B cell (primary cell): Measurements from ENCODE around the gene SERTM1. TPM values are rescaled to one million over a fixed set of nuclear protein-coding genes. Genes with fewer than 3 reads are reported as not detected.

ENCODE experiments used
- ATAC-seq: fragments of 200-7000 bp; cut with Tn5 transposase; one replicate; pipeline ENCODE4 v1.10.0; 2021; ENCODE audit warnings: low read depth, mild to moderate bottlenecking, moderate number of reproducible peaks, moderate library complexity
- CTCF ChIA-PET: fragments of 350-600 bp; sonication (Branson Sonifier 250); formaldehyde crosslinking; loops from one replicate; lab custom pipeline; 2021; ENCODE audit warnings: antibody characterized with exemption, inconsistent platforms; lab: Charles Lee
- POLR2A ChIA-PET: fragments of 350-600 bp; sonication (Branson Sonifier 250); formaldehyde crosslinking; loops from one replicate; lab custom pipeline; 2021; ENCODE audit warnings: antibody characterized with exemption; lab: Charles Lee
- DNase-seq: peaks from one replicate; pipeline ENCODE4 v3.0.0; 2013
- H2AFZ ChIP-seq: 2 replicates; pipeline ENCODE4 v1.6.1; 2012; ENCODE audit warnings: mild to moderate bottlenecking, low read depth, low read length; ENCODE audit not compliant: insufficient read depth, poor library complexity, severe bottlenecking
- H3K27ac ChIP-seq, 2 donors: 1 replicate in 1 of 2; 2 replicates in 1 of 2; pipeline ENCODE4 v1.5.1; 2012 to 2013; ENCODE audit warnings: low read length in 2 of 2, mild to moderate bottlenecking in 2 of 2, moderate library complexity in 1 of 2
- H3K27me3 ChIP-seq, 4 experiments: fragments of 200-600 bp in 1 of 4; sonication (generic) in 1 of 4; replicated peaks in 1 of 4; 1 replicate in 2 of 4; 2 replicates in 2 of 4; pipeline versions ENCODE4 v1.6.1 to v1.7.0; 2013 to 2016; ENCODE audit warnings: low read length in 3 of 4, mild to moderate bottlenecking in 2 of 4, mixed read lengths in 1 of 4, moderate library complexity in 1 of 4; ENCODE audit not compliant: insufficient read depth in 4 of 4, control insufficient read depth in 3 of 4; ENCODE audit errors: control extremely low read depth in 1 of 4
- H3K36me3 ChIP-seq, 2 experiments: replicated peaks in 1 of 2; 1 replicate in 1 of 2; 2 replicates in 1 of 2; pipeline versions ENCODE4 v1.6.1 to v1.7.1; 2013; ENCODE audit warnings: low read length in 1 of 2; ENCODE audit not compliant: insufficient read depth in 2 of 2, control insufficient read depth in 1 of 2; ENCODE audit errors: control extremely low read depth in 1 of 2, extremely low read depth in 1 of 2
- H3K4me1 ChIP-seq, 2 donors: fragments of 200-600 bp in 1 of 2; sonication (generic) in 1 of 2; 1 replicate in 1 of 2; 2 replicates in 1 of 2; pipeline versions ENCODE4 v1.5.1 to v1.6.1; 2013 to 2017; ENCODE audit warnings: low read length in 2 of 2; ENCODE audit not compliant: control insufficient read depth in 2 of 2, insufficient read depth in 2 of 2
- H3K4me2 ChIP-seq: replicated peaks from 2 replicates; pipeline ENCODE3; 2012; ENCODE audit warnings: mild to moderate bottlenecking, low read depth, low read length; ENCODE audit not compliant: poor library complexity, severe bottlenecking
- H3K4me3 ChIP-seq, 5 experiments: fragments of 200-600 bp in 1 of 5; sonication (generic) in 1 of 5; 1 replicate in 3 of 5; 2 replicates in 2 of 5; pipeline versions ENCODE4 v1.5.1 to v1.7.0; 2011 to 2016; ENCODE audit warnings: low read length in 4 of 5, mild to moderate bottlenecking in 4 of 5, low read depth in 2 of 5, control low read depth in 1 of 5, moderate library complexity in 1 of 5; ENCODE audit not compliant: insufficient read depth in 1 of 5; ENCODE audit errors: control extremely low read depth in 1 of 5, extremely low read depth in 1 of 5
- H3K79me2 ChIP-seq: fragments of 200-600 bp; sonication (generic); one replicate; pipeline ENCODE4 v1.6.0; 2016; ENCODE audit warnings: low read length; ENCODE audit not compliant: control insufficient read depth, insufficient read depth
- H3K9ac ChIP-seq: fragments of 200-600 bp; sonication (generic); 2 replicates; pipeline ENCODE4 v1.6.1; 2017; ENCODE audit warnings: mild to moderate bottlenecking, low read length, moderate library complexity
- H3K9me3 ChIP-seq, 3 donors: one replicate each; pipeline versions ENCODE4 v1.6.1 to v1.7.1; 2013; ENCODE audit warnings: low read length in 2 of 3; ENCODE audit not compliant: control insufficient read depth in 2 of 3, insufficient read depth in 1 of 3; ENCODE audit errors: control extremely low read depth in 1 of 3
- H4K20me1 ChIP-seq: 2 replicates; pipeline ENCODE4 v1.6.0; 2012; ENCODE audit warnings: mild to moderate bottlenecking, low read length; ENCODE audit not compliant: insufficient read depth, control insufficient read depth, poor library complexity, severe bottlenecking
- H3K27ac Mint-ChIP-seq: one replicate; pipeline ENCODE4 v1.8.0; 2021; ENCODE audit warnings: mixed read lengths
- H3K27me3 Mint-ChIP-seq: one replicate; pipeline ENCODE4 v1.8.0; 2021; ENCODE audit warnings: mixed read lengths
- H3K4me1 Mint-ChIP-seq: one replicate; pipeline ENCODE4 v1.8.0; 2021; ENCODE audit warnings: mixed read lengths
- H3K4me3 Mint-ChIP-seq: one replicate; pipeline ENCODE4 v1.8.0; 2021; ENCODE audit warnings: mixed read lengths
- H3K9me3 Mint-ChIP-seq: one replicate; pipeline ENCODE4 v1.8.0; 2022; ENCODE audit warnings: mixed read lengths; ENCODE audit not compliant: insufficient read depth
- EZH2 ChIP-seq: IDR thresholded peaks from 2 replicates; pipeline ENCODE4 v1.6.1; 2012; ENCODE audit warnings: borderline replicate concordance, low read depth, mild to moderate bottlenecking, moderate library complexity, low read length; ENCODE audit not compliant: insufficient read depth, poor library complexity, severe bottlenecking
- WGBS: methylation state at CpG from one replicate; pipeline ENCODE4 v1.1.5; 2013; ENCODE audit warnings: missing lambda C conversion rate; ENCODE audit not compliant: insufficient coverage; 5-methylcytosine and 5-hydroxymethylcytosine counted together
- intact Hi-C: fragments of 100-400 bp; cut with micrococcal nuclease; formaldehyde crosslinking; loops from one replicate; pipeline ENCODE4 v1.10.0; 2022
- polyA minus RNA-seq: library from RNA; depleted of rRNA, polyadenylated mRNA; stranded (reverse); fragments of >200 nt; gene quantifications from 2 replicates; pipeline ENCODE4 v1.2.3, GENCODE V29; 2012
- polyA plus RNA-seq: library from polyadenylated mRNA; depleted of rRNA; stranded (reverse); fragments of >200 nt; gene quantifications from 2 replicates; pipeline ENCODE4 v1.2.3, GENCODE V29; 2012
- total RNA-seq, 2 donors: library from RNA; stranded (reverse); fragments of 120-200 nt in 1 of 2; gene quantifications; 1 replicate in 1 of 2; 2 replicates in 1 of 2; pipeline versions ENCODE4 v1.2.3 to v1.2.4, GENCODE V29; 2013 to 2022
- TF ChIP-seq, protein P1 (sequence below): fragments of 200-600 bp; IDR thresholded peaks from one replicate; pipeline ENCODE4 v1.8.0; 2022; ENCODE audit warnings: antibody characterized with exemption, mild to moderate bottlenecking

The SERTM1 gene
- total RNA-seq: not detected in 2 replicates
- not detected for total RNA-seq (2013)
- polyA plus RNA-seq: not detected in 2 replicates
- polyA minus RNA-seq: not detected in 2 replicates

DNA sequence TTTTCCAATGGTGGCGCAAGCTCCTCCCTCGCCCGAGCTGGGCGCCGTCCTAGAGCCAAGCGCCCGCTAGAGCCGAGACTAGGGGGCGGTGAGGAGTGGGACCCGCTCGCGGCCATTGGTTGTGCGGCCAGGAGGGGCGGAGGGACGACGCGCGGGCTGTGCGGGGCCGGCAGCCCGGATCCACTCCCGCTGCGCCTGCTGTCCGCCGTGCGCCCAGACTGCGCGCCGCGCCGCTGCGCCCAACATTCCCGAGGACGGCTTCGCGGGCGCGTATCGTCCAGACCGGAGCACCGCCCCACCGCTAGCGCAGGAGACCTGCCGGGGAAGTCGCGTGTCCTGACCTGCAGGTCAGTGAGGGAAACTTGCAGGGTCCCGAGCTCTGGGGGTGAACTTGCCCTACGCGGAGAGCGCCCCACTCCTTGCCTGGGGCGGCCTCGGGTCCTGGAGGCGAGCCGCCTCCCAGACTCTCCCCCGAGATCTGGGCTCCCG lies at the start of gene SERTM1:
Gene SERTM1, plus strand, starts transcription at position 183 of the 489 bp plus-strand sequence. CDS start 21,059 bp downstream, outside the sequence.
- H4K20me1 ChIP-seq: no peaks in the 10 kb centered on the region
- no peak for ATAC-seq
- no peak for DNase-seq
- 6% methylated on average over 56 of the region's 56 CpGs for WGBS
- POLR2A ChIA-PET: no interaction called here
- no peaks in the 10 kb centered on the region for H3K79me2 ChIP-seq
- H2AFZ ChIP-seq: peak within 1 kb of the TSS; percentile 16
- no peak within 1 kb of the TSS for H3K4me2 ChIP-seq
- no peak within 1 kb of the TSS for H3K4me3 Mint-ChIP-seq
- intact Hi-C loops: no loop called here
- no peaks in the 10 kb centered on the region for H3K36me3 ChIP-seq
- H3K4me1 Mint-ChIP-seq: peaks cover 8% of the 10 kb centered on the region
- H3K4me3 ChIP-seq: no peak within 1 kb of the TSS
- H3K27me3 Mint-ChIP-seq: peaks cover 36% of the 10 kb centered on the region
- H3K27ac Mint-ChIP-seq: no peak within 1 kb of the TSS
- peaks cover 4% of the 10 kb centered on the region for H3K9me3 Mint-ChIP-seq
- TF ChIP-seq EZH2: no peak
- TF ChIP-seq, protein P1, sequence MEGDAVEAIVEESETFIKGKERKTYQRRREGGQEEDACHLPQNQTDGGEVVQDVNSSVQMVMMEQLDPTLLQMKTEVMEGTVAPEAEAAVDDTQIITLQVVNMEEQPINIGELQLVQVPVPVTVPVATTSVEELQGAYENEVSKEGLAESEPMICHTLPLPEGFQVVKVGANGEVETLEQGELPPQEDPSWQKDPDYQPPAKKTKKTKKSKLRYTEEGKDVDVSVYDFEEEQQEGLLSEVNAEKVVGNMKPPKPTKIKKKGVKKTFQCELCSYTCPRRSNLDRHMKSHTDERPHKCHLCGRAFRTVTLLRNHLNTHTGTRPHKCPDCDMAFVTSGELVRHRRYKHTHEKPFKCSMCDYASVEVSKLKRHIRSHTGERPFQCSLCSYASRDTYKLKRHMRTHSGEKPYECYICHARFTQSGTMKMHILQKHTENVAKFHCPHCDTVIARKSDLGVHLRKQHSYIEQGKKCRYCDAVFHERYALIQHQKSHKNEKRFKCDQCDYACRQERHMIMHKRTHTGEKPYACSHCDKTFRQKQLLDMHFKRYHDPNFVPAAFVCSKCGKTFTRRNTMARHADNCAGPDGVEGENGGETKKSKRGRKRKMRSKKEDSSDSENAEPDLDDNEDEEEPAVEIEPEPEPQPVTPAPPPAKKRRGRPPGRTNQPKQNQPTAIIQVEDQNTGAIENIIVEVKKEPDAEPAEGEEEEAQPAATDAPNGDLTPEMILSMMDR: no peak
- H3K9ac ChIP-seq: no peak within 1 kb of the TSS
- CTCF ChIA-PET: no interaction called here
- no peaks in the 10 kb centered on the region for H3K4me1 ChIP-seq
- peaks cover 0 to 2% (median 0%) of the 10 kb centered on the region in 3 donors for H3K9me3 ChIP-seq
- H3K27me3 ChIP-seq: peaks cover 0 to 19% (median 9%) of the 10 kb centered on the region in 4 experiments
- no peak within 1 kb of the TSS for H3K27ac ChIP-seq

DNA sequence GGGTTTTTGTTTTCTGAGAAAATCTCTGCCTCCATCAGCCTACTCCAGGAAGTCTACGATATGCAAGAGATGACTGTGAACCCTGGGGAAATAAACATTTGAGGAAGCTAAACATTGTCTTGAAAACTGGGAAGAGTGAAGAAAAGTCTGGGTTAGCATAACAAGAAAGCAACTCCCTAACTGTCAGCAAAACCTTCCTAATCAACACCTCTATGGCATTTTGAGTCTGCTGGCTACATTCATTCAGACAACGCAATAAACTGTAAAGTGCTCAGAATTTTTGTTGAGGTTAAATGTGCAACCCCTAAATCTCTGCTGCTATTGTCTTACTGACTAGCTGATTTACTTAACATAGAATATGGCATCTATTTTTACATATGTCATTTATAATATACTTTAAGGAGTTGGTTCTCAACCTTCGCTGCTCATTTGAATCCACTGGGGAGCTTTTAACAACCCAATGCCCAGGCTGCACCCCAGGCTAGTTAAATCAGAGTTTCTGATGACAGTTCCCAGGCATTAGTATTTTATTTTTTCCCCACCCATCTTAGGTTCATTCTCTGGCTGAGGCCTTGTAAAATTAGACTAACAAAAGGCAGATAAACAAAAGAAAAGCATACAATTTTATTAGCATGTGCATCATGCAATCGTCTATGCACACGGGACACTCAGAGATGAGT lies 45.3 kb upstream of the SERTM1 start:
- Histone ChIP-seq H3K36me3 (no peaks in the 10 kb centered on the region), H2AFZ (no peak overlapping the region), H3K4me2 (no peak overlapping the region), H3K4me1 (no peaks in the 10 kb centered on the region), H3K9ac (no peak overlapping the region), H3K27ac (no peak overlapping the region), H4K20me1 (no peaks in the 10 kb centered on the region), H3K9me3 (no peaks in the 10 kb centered on the region), H3K79me2 (no peaks in the 10 kb centered on the region), H3K4me3 (no peak overlapping the region), H3K27me3 (no peaks in the 10 kb centered on the region)
- Mint-ChIP-seq H3K4me3 (no peak overlapping the region), H3K27me3 (no peaks in the 10 kb centered on the region), H3K27ac (no peak overlapping the region), H3K4me1 (no peaks in the 10 kb centered on the region), H3K9me3 (no peaks in the 10 kb centered on the region)
- TF ChIP-seq, protein P1: no peak
- no peak for TF ChIP-seq EZH2
- CTCF ChIA-PET: no interaction called here
- intact Hi-C loops: no loop called here
- POLR2A ChIA-PET: no interaction called here
- ATAC-seq: no peak
- DNase-seq: no peak
- WGBS: 100% methylated on average over 1 of the region's 5 CpGs
